ENCODE data around the gene ZNF3.

DNA sequence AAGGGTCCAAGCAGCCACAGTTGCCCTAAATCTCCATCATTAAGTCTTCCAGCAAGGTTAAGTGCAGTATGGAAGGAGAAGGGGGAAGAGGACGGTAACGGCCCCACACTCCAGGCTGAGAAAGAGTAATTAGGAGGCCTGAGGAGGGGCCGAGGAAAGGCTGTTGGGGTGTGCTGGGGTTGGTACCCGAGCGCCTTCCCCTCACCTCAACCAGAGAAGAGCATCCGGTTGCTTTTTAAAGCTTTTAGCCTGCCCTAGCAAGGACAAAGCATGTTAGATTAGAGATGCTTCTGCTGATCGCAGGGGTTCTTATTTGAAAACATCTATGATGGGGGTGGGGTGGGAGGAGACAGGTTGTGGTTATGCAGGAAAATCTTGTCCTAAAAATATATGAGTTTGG is 40.9 kb downstream of the ZNF3 start:
- TF ChIP-seq, protein P1, sequence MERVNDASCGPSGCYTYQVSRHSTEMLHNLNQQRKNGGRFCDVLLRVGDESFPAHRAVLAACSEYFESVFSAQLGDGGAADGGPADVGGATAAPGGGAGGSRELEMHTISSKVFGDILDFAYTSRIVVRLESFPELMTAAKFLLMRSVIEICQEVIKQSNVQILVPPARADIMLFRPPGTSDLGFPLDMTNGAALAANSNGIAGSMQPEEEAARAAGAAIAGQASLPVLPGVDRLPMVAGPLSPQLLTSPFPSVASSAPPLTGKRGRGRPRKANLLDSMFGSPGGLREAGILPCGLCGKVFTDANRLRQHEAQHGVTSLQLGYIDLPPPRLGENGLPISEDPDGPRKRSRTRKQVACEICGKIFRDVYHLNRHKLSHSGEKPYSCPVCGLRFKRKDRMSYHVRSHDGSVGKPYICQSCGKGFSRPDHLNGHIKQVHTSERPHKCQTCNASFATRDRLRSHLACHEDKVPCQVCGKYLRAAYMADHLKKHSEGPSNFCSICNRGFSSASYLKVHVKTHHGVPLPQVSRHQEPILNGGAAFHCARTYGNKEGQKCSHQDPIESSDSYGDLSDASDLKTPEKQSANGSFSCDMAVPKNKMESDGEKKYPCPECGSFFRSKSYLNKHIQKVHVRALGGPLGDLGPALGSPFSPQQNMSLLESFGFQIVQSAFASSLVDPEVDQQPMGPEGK (CRISPR knock-in tag; IDR thresholded peaks at IDR 0.05; ENCODE audit: borderline replicate concordance) = no peak
- TF ChIP-seq ZNF8 (CRISPR knock-in tag; IDR thresholded peaks at IDR 0.05) (no peak), TOX (CRISPR knock-in tag; IDR thresholded peaks at IDR 0.05; ENCODE audit: borderline replicate concordance) (no peak), ZNF70 (CRISPR knock-in tag; IDR thresholded peaks at IDR 0.05) (no peak), TCF4 (CRISPR knock-in tag; IDR thresholded peaks at IDR 0.05; ENCODE audit: borderline replicate concordance) (no peak), CSDC2 (CRISPR knock-in tag; IDR thresholded peaks at IDR 0.05) (no peak), ZFP30 (CRISPR knock-in tag; IDR thresholded peaks at IDR 0.05) (no peak), ESRRG (CRISPR knock-in tag; IDR thresholded peaks at IDR 0.05) (no peak), ZC3H10 (CRISPR knock-in tag; IDR thresholded peaks at IDR 0.05) (no peak), ARNTL (CRISPR knock-in tag; IDR thresholded peaks at IDR 0.05; ENCODE audit: borderline replicate concordance, low read depth) (no peak)

Measured in SK-N-SH treated with all-trans-retinoic acid at 6 μM for 48 hours (cell line).